Measurements from ENCODE around the gene CIT.
"Not testable (repeated sequence)": the region's sequence is repeated elsewhere in the genome, so short reads cannot be mapped to it uniquely, and the experiment has no call there.

CIT gene

GRCh38 chr12:119901670-119902069, 24.6 kb upstream of the CIT start:
- no peaks in the 10 kb centered on the region for H3K36me3 ChIP-seq (ENCODE audit: control insufficient read depth, insufficient read depth, low read length)

DNA sequence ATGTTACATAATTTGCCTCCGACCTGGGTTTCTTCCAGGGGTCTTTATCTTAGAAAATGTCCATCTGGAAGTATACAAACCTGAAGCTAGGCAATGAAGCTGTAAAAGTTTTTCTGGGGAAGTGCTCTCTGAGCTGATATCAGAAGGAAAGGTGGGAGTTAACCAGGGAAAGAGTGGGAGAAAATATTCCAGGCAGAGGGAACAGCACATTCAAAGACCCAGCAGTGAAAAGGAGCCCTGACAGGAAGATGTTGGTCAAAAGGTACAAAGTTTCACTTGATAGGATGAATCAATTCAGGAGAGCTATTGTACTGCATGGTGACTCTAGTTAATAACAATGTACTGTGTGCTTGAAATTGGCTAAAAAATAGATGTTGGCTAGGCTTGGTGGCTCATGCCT, 17.8 kb upstream of the CIT start:
- H3K36me3 ChIP-seq (ENCODE audit: control insufficient read depth, insufficient read depth, low read length), result no peaks in the 10 kb centered on the region
- no peak overlapping the region for H3K4me3 ChIP-seq (ENCODE audit: low read depth, low read length)
- H3K4me1 ChIP-seq (ENCODE audit: control insufficient read depth, insufficient read depth, low read length), result no peaks in the 10 kb centered on the region
- H3K9ac ChIP-seq (ENCODE audit: low read length), result no peak overlapping the region
- no peaks in the 10 kb centered on the region for H3K27me3 ChIP-seq (ENCODE audit: control insufficient read depth, insufficient read depth, low read length)
- H3K27ac ChIP-seq (ENCODE audit: low read depth, low read length), result no peak overlapping the region
- H3K9me3 ChIP-seq (ENCODE audit: control insufficient read depth, insufficient read depth, low read depth, low read length), result no peaks in the 10 kb centered on the region

More at GRCh38 chr12:119901670-119902069, 24.6 kb upstream of the CIT start:
- Histone ChIP-seq H3K4me3 (ENCODE audit: low read depth, low read length) (no peak overlapping the region), H3K27ac (ENCODE audit: low read depth, low read length) (no peak overlapping the region), H3K4me1 (ENCODE audit: control insufficient read depth, insufficient read depth, low read length) (no peaks in the 10 kb centered on the region), H3K9me3 (ENCODE audit: control insufficient read depth, insufficient read depth, low read depth, low read length) (no peaks in the 10 kb centered on the region), H3K9ac (ENCODE audit: low read length) (no peak overlapping the region), H3K27me3 (ENCODE audit: control insufficient read depth, insufficient read depth, low read length) (no peaks in the 10 kb centered on the region)

DNA sequence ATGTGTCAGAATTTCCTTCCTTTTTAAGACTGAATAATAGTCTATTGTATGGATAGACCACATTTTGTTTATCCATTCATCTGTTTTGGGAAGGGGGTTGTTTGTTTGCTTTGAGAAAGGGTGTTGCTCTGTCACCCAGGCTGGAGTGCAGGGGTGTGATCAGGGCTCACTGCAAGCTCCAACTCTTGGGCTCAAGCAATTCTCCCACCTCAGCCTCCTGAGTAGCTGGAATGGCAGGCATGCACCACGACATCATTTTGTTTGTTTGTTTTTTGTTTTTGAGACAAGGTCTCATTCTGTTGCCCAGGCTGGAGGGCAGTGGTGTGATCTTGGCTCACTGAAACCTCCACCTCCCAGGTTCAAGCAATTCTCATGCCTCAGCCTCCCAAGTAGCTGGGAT, 15.5 kb upstream of the CIT start:
- not testable (repeated sequence) for H3K9ac ChIP-seq (ENCODE audit: low read length); H3K4me3 ChIP-seq (ENCODE audit: low read depth, low read length); H3K27ac ChIP-seq (ENCODE audit: low read depth, low read length); H3K9me3 ChIP-seq (ENCODE audit: control insufficient read depth, insufficient read depth, low read depth, low read length); H3K4me1 ChIP-seq (ENCODE audit: control insufficient read depth, insufficient read depth, low read length); H3K27me3 ChIP-seq (ENCODE audit: control insufficient read depth, insufficient read depth, low read length); H3K36me3 ChIP-seq (ENCODE audit: control insufficient read depth, insufficient read depth, low read length)

DNA sequence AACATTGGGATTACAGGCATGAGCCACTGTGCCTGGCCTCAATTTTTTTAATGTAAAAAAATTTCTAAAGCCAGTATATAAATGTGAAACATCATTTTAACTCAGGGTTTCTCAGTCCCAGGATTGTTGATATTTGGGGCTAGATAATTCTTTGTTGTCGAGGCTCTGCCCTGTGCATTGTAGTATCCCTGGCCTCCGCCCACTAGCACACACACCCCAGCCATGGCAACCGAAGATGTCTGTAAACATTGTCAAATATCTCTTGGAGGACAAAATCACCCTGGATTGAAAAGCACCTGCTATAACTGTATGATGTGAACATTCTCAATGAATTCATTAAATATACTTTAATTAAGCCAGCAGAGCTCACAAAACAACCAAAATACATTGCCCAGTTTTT, 8.4 kb upstream of the CIT start:
- H3K36me3 ChIP-seq (ENCODE audit: control insufficient read depth, insufficient read depth, low read length), result no peaks in the 10 kb centered on the region
- no peaks in the 10 kb centered on the region; the same call in 1 of the 2 replicates for H3K27me3 ChIP-seq (ENCODE audit: control insufficient read depth, insufficient read depth, low read length)
- peaks cover 3% of the 10 kb centered on the region; the same call in 1 of the 2 replicates for H3K9me3 ChIP-seq (ENCODE audit: control insufficient read depth, insufficient read depth, low read depth, low read length)
- H3K4me3 ChIP-seq (ENCODE audit: low read depth, low read length), result no peak overlapping the region
- no peak overlapping the region for H3K9ac ChIP-seq (ENCODE audit: low read length)
- no peak overlapping the region for H3K27ac ChIP-seq (ENCODE audit: low read depth, low read length)
- no peaks in the 10 kb centered on the region for H3K4me1 ChIP-seq (ENCODE audit: control insufficient read depth, insufficient read depth, low read length)

DNA sequence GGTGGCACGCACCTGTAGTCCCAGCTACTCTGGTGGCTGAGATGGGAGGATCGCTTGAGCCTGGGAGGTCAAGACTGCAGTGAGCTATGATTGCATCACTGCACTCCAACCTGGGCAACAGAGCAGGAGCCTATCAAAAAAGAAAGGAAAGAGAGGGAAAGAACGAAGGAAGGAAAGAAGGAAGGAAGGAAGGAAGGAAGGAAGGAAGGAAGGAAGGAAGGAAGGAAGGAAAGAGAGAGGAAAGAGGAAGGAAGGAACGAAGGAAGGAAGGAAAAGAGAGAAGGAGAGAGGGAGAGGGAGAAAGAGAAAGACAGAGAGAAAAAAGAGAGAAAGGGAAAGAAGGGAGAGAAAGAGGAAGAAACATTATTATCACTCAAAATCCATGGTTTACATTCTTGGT, 6.7 kb upstream of the CIT start:
- not testable (repeated sequence) for H3K27ac ChIP-seq (ENCODE audit: low read depth, low read length); H3K9ac ChIP-seq (ENCODE audit: low read length); H3K4me3 ChIP-seq (ENCODE audit: low read depth, low read length); H3K4me1 ChIP-seq (ENCODE audit: control insufficient read depth, insufficient read depth, low read length); H3K27me3 ChIP-seq (ENCODE audit: control insufficient read depth, insufficient read depth, low read length); H3K36me3 ChIP-seq (ENCODE audit: control insufficient read depth, insufficient read depth, low read length); H3K9me3 ChIP-seq (ENCODE audit: control insufficient read depth, insufficient read depth, low read depth, low read length)

DNA sequence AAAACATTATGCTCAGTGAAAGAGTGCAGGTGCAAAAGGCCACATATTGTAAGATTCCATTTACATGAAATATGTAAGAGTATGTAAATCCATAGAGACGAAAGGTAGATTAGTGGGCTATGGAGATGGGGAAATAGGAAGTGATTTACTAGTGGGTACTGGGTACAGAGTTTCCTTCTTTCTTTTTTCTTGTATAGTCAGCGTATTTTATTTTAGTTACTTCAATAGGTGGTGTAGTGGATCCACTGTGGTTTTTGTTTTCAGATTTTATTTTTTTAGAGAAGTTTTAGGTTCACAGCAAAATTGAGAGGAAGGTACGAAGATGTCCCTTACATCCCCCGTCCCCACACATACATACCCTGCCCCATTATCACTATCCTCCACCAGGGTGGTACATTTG, 6.1 kb upstream of the CIT start:
- no peaks in the 10 kb centered on the region for H3K36me3 ChIP-seq (ENCODE audit: control insufficient read depth, insufficient read depth, low read length)
- H3K4me3 ChIP-seq (ENCODE audit: low read depth, low read length), result no peak overlapping the region
- H3K4me1 ChIP-seq (ENCODE audit: control insufficient read depth, insufficient read depth, low read length), result no peaks in the 10 kb centered on the region
- H3K9me3 ChIP-seq (ENCODE audit: control insufficient read depth, insufficient read depth, low read depth, low read length), result no peaks in the 10 kb centered on the region
- no peaks in the 10 kb centered on the region; the same call in 1 of the 2 replicates for H3K27me3 ChIP-seq (ENCODE audit: control insufficient read depth, insufficient read depth, low read length)
- H3K27ac ChIP-seq (ENCODE audit: low read depth, low read length), result no peak overlapping the region
- H3K9ac ChIP-seq (ENCODE audit: low read length), result no peak overlapping the region

GRCh38 chr12:119877639-119877948, 474 bp upstream of the CIT start:
- Histone ChIP-seq H3K4me1 (ENCODE audit: control insufficient read depth, insufficient read depth, low read length) (peaks cover 3% of the 10 kb centered on the region), H3K9ac (ENCODE audit: low read length) (peak overlapping the region; percentile 40), H3K27me3 (ENCODE audit: control insufficient read depth, insufficient read depth, low read length) (no peaks in the 10 kb centered on the region; the same call in 1 of the 2 replicates), H3K4me3 (ENCODE audit: low read depth, low read length) (peak overlapping the region; percentile 93), H3K36me3 (ENCODE audit: control insufficient read depth, insufficient read depth, low read length) (peaks cover 32% of the 10 kb centered on the region), H3K9me3 (ENCODE audit: control insufficient read depth, insufficient read depth, low read depth, low read length) (no peaks in the 10 kb centered on the region), H3K27ac (ENCODE audit: low read depth, low read length) (no peak overlapping the region)

GRCh38 chr12:119870457-119870856, 6.7 kb downstream of the CIT start:
- Histone ChIP-seq H3K27ac (ENCODE audit: low read depth, low read length) (no peak overlapping the region), H3K4me3 (ENCODE audit: low read depth, low read length) (no peak overlapping the region), H3K27me3 (ENCODE audit: control insufficient read depth, insufficient read depth, low read length) (no peaks in the 10 kb centered on the region), H3K4me1 (ENCODE audit: control insufficient read depth, insufficient read depth, low read length) (no peaks in the 10 kb centered on the region), H3K9ac (ENCODE audit: low read length) (no peak overlapping the region), H3K36me3 (ENCODE audit: control insufficient read depth, insufficient read depth, low read length) (peaks cover 91% of the 10 kb centered on the region), H3K9me3 (ENCODE audit: control insufficient read depth, insufficient read depth, low read depth, low read length) (no peaks in the 10 kb centered on the region)

DNA sequence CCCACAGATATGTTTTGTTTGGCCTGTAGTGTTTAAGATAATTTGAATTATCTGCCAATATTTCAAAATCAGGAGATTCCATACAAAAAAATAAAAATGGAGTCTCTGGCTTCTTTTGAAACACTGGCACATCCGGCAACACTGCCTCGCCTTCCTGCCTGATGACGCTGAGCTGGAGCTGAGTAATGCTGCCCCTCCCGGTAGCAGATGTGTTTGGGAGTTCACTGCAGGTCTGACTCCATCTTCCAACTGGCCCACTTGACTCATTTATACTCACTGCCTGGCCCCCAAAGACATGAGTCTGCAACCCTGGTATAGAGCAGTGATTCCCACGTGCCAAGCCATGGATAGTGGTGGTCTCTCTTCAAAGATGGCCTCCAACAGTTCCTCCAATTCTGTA, 7.4 kb downstream of the CIT start:
- Histone ChIP-seq H3K36me3 (ENCODE audit: control insufficient read depth, insufficient read depth, low read length) (peaks cover 90% of the 10 kb centered on the region), H3K27me3 (ENCODE audit: control insufficient read depth, insufficient read depth, low read length) (no peaks in the 10 kb centered on the region), H3K9me3 (ENCODE audit: control insufficient read depth, insufficient read depth, low read depth, low read length) (no peaks in the 10 kb centered on the region), H3K9ac (ENCODE audit: low read length) (no peak overlapping the region), H3K4me3 (ENCODE audit: low read depth, low read length) (no peak overlapping the region), H3K4me1 (ENCODE audit: control insufficient read depth, insufficient read depth, low read length) (no peaks in the 10 kb centered on the region), H3K27ac (ENCODE audit: low read depth, low read length) (no peak overlapping the region)

DNA sequence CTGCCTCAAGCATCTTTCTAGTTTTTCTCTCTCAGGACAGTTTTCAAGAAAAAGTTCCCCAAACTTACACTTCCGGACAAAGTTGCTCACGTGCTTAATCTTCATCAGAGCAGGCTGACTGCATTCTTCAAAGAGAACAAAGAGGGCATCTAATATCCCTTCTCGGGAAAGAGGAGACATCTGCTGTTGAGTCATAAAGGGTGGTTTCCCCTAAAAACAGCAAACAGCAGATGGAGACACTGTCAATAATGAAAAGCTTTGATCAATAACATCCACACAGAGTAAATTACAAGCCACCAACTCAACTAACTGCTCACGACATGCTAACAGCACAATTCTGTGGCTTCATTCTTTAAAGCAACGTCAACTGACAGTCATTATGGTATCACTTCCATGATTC, 8.1 kb downstream of the CIT start:
- Histone ChIP-seq H3K9me3 (ENCODE audit: control insufficient read depth, insufficient read depth, low read depth, low read length) (no peaks in the 10 kb centered on the region), H3K36me3 (ENCODE audit: control insufficient read depth, insufficient read depth, low read length) (peaks cover 92% of the 10 kb centered on the region), H3K27me3 (ENCODE audit: control insufficient read depth, insufficient read depth, low read length) (no peaks in the 10 kb centered on the region), H3K9ac (ENCODE audit: low read length) (no peak overlapping the region), H3K4me3 (ENCODE audit: low read depth, low read length) (no peak overlapping the region), H3K27ac (ENCODE audit: low read depth, low read length) (no peak overlapping the region), H3K4me1 (ENCODE audit: control insufficient read depth, insufficient read depth, low read length) (no peaks in the 10 kb centered on the region)

DNA sequence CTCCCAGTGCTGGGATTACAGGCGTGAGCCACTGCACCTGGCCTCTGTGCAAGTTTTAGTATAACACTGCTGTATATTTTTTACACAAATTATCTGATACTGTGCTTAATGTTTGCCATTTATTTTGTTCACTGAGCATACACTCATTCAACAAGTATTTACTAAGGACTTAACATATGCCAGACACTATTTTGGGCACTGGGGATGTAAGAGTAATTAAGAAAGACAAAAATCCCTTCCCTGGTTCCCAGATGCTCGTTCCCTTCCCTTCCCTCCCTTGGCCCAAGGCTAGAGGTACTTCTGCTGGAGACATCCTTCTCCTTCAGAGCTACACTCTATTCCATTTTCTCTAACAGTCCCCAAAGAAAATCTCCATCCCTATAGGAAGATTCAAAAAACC, 12.5 kb downstream of the CIT start:
- Histone ChIP-seq H3K4me1 (ENCODE audit: control insufficient read depth, insufficient read depth, low read length) (no peaks in the 10 kb centered on the region), H3K9ac (ENCODE audit: low read length) (no peak overlapping the region), H3K27me3 (ENCODE audit: control insufficient read depth, insufficient read depth, low read length) (no peaks in the 10 kb centered on the region), H3K36me3 (ENCODE audit: control insufficient read depth, insufficient read depth, low read length) (peaks cover 68% of the 10 kb centered on the region), H3K27ac (ENCODE audit: low read depth, low read length) (no peak overlapping the region), H3K4me3 (ENCODE audit: low read depth, low read length) (no peak overlapping the region), H3K9me3 (ENCODE audit: control insufficient read depth, insufficient read depth, low read depth, low read length) (no peaks in the 10 kb centered on the region)

- Histone ChIP-seq H3K4me3 (ENCODE audit: low read depth, low read length) (no peak overlapping the region), H3K36me3 (ENCODE audit: control insufficient read depth, insufficient read depth, low read length) (peaks cover 50% of the 10 kb centered on the region), H3K27ac (ENCODE audit: low read depth, low read length) (no peak overlapping the region), H3K27me3 (ENCODE audit: control insufficient read depth, insufficient read depth, low read length) (no peaks in the 10 kb centered on the region), H3K4me1 (ENCODE audit: control insufficient read depth, insufficient read depth, low read length) (no peaks in the 10 kb centered on the region), H3K9me3 (ENCODE audit: control insufficient read depth, insufficient read depth, low read depth, low read length) (no peaks in the 10 kb centered on the region), H3K9ac (ENCODE audit: low read length) (no peak overlapping the region)
Observed at GRCh38 chr12:119859241-119859640, 17.9 kb downstream of the CIT start.
